T1000 (cell line): ENCODE results near the gene SDCCAG8.

Experiments
- DNase-seq: peaks from one replicate; lab custom pipeline; 2025; ENCODE audit warnings: mixed read lengths; lab: John Stamatoyannopoulos, UW

SDCCAG8 gene

DNA sequence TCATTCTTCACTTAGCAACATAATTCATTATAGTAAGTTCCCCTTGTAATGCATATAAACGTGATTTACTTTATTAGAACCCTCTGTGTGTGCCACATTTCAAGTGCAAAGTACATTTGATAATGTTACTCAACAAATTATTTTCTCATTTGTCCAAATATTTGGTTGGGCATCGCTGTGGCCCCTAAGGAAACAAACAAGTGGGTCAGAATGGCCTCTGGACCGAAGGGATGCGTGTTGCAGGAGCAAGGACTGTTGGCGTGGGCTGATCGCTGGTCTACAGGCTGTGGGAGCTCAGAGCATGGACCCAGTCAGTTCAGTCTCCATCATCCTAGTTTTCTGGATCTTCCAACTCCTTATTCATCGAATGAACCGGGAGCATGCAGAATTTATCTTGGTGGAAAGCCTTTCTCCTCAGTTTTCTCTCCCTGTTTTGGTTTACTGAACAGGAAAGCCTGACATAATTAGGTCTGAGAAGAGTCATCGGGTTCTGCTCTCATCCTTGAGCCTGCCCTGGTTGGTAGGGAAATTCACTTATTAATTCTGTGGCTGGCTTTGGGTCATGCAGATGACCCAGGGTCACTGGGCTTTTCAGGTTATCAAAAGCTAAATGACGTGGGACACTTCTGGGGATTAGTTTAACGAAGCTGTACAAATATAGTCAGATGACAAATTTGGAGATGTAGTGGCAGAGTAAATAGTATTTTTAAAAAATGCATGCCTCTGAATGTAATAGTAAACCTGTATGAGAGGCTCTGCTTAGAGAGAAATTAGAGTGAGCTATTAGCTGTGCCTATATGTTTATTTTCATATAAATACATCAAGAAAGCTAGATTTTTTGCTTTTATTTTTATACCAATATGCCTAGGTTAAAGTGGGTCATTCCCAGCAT, 200.2 kb downstream of the SDCCAG8 start:
- no peak for DNase-seq

- no peak for DNase-seq
These were observed 201.6 kb downstream of the SDCCAG8 start for GRCh38 chr1:243457363-243457982.

DNA sequence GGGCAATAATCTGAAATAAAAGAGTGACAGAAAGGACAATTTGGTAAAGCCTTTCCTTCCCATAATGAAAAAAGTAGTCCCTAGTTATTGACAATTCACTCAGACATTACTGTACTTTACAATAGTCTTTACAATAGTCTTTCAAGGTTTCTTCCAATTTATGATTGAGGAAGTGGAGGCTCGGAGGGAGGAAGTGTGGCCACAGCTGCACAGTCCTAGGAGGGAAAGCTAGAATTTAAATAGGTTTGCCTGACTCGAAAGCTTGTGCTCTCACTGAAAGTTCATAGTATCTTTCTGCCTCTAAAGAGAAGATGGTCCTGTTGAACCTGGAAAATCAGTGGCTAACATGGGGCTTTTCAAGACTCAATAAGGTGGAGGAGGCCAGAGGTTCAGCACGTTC, 203.2 kb downstream of the SDCCAG8 start:
- no peak for DNase-seq

GRCh38 chr1:243461700-243462099, 205.9 kb downstream of the SDCCAG8 start:
- DNase-seq = no peak

GRCh38 chr1:243462929-243463697, 207.3 kb downstream of the SDCCAG8 start:
- DNase-seq = no peak

GRCh38 chr1:243465081-243465480, 209.2 kb downstream of the SDCCAG8 start:
- DNase-seq = no peak

- no peak for DNase-seq
These were observed 209.9 kb downstream of the SDCCAG8 start for GRCh38 chr1:243465738-243466137.

GRCh38 chr1:243469497-243469896, 213.7 kb downstream of the SDCCAG8 start:
- no peak for DNase-seq

DNA sequence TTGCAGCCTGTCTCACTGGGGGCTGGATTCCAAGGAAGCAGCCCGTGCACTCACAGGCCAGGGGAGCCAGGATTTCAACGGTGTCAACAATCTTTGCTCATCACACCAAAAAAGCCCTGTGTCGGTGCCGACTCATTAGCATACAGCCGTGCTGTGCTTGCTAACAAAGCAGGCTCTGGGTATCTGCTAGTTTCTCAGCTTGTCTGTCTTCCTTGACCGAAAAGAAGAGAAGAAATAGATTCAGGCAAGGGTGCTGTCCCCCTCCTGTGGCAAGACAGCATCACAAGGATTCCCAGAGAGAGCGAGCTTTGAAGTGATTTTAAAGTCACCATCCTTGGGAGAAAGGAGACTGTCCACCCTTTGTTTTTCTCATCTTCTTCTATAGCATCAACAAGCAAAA, 214.7 kb downstream of the SDCCAG8 start:
- DNase-seq = no peak

DNA sequence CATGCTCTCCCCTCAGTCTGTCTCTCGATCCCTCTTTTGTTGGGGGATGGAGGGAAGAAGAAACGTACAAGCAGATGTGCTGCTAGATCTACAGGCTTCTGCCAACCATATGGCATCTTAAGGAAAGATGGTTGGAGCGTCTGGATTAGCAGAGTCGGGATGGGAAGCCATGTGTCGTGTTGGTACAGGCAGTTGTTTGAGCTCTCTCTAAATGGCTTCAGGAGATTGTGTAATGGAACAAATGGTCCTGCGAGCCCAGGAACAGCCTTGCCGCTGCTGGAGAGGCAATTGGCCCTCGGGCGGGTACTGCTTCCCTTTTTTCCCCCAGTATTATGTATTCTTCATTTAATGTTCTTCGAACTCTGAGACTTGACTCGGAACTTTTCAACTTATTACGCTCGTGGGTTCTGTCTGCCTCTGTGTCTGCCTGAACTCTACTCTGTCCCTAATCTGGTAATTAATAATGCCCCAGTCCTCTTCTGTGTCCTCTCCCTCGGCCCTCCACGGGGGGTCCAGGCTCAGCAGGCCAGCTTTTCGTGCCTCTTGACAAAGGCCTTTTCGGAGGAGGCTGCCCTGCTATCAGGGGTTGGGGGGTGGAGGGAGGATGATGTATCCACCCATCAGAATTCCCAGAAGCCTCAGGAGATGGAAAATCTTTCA, 215.3 kb downstream of the SDCCAG8 start:
- no peak for DNase-seq

DNA sequence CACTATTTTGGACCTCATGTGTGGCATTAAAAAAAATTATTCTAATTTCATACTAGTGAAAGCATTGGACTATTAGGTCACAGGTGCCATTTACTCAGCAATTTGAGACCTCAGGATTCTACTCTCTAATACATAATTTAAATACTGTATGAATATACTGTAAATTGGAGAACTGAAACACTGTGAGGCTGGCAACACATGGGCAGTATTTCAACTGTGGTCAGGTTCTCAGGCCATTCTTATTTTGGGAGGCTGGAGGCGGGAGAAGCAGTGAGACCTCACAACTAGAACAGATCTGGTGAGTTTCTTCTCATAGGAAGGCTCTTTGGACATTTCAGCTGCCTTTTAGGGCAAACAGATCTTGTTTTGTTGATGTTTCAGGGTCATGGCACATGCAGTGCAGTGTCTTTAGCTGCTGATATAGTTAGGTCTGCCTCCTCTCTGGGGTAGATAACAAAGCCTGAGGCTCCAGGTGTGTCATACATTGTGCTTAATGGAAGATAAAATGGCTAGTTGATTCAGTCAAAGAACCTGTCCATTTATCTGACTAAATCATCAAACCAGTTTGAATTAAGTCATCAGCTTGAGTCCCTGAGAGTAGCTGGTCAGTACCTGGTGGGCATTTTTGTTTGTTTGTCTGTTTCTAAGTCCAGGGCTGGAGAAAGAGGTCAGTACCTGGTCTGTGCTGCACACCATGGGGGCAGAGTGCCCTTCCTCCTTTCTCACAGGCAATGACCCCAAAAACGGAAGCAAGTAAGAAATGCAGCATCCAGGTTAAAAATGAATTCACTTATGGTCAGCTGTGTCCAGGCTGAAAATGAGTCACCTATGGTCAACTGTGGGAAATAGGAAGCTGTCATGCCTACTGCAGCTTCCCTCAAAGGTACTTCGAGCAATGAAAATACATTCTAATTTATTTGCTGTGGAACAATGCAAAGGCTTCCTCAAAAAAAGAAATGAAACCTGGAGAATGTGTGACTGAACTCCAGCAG, 216.2 kb downstream of the SDCCAG8 start:
- DNase-seq = no peak

GRCh38 chr1:243473227-243474135, 217.6 kb downstream of the SDCCAG8 start:
- no peak for DNase-seq

DNA sequence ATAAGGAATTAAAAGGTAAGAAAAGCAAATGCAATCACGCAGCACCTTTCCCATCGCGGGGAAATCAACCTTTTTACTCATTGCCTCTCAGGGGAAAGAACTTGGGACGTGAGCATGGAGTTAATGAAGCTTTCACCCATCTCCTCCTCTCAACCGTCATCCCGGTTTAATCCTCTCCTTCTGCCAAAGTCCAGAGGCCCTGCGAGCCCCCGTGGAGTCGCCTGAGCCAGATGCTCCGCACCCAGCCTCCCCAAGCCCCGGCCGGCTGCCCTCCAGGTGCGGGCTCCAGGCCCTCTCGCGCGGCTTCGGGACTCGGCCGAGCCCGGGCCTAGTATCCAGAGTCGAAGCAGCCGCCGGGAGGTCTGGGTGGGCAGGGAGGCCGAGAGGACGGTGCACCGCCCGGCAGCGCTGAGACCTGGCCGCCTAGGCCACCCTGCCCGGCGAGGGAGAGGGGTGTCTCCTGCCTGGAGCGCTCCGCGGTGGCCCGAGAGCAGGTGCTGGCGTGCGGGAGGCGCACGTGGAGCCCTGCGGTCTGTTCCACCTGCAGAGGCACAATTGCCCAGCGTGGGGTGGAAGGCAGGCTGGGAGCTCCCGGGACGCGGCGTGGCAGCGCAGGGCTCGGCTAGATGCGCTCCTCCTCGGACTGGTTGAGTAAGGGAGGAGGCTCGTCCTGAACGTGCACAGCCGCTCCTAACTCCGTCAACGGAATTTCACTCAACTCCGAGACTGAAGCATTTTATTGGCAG, 218.5 kb downstream of the SDCCAG8 start:
- no peak for DNase-seq

DNA sequence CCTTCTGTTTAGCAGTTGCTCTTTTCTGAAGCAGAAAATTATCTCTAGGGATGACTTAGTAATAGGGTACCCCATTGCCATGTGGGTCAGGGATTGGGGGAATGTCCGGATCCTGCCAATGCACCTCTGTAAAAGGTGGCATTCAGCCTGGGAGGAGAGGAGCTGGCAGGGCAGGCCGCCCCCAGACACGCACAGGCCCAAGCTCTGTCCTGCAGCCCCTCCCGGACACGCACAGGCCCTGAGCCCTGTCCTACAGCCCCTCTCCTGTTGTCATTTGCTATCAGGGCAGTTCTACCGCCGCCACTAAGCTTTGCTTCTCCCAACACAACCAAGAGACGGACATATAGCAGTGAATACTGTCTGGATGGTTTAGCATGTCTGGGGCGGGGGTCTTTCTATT, 219.1 kb downstream of the SDCCAG8 start:
- DNase-seq = no peak

- no peak for DNase-seq
These were observed 220.1 kb downstream of the SDCCAG8 start for GRCh38 chr1:243475966-243476365.

- no peak for DNase-seq
These were observed 222.0 kb downstream of the SDCCAG8 start for GRCh38 chr1:243477731-243478290.

- no peak for DNase-seq
These were observed 225.3 kb downstream of the SDCCAG8 start for GRCh38 chr1:243481101-243481500.

DNA sequence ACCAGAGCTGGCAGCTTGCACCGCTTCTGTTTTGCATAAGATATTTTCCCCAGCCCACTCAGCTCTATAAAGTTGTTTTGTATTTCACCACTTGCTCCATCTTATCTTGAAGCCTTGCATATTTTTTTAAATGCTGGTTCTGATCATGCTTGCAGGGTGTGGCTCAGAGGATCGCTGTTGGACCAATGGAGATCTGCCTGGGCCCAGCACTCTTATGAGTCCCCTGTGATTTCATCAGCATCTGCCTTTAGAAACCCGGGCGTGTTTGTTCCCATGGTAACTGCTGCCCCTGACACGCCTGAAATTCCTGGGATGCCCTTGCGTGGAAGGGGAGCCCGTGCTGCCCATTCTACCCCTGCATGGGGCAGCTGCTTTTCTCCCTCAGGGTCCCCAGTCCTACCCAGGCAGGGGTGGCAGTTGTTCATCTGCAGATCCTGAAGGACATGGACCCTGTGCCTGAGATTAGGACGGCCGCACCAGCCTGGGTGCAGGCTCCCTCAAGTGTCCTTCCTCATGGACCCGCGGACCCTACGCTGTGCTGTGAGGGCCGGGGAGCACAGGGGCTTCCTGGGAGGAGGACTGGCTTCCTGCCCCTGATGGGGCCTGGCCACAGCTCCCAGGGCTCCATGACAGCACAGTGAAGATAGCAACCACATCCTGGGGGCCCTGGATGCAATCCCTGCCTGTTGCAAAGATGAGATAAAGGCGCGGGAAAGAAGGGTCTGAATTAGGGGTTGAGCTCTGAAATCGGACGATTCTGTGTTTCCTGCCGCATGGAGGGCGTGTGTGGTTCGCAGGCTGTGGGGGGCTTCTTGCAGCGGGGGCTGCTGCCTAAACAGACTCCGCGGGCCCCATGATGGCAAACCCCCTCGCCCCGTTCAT, 226.5 kb downstream of the SDCCAG8 start:
- DNase-seq = peak; percentile 42
